HFF-Myc (cell line): Measurements from ENCODE around the gene CGREF1.

Experiments
- DNase-seq: peaks from one replicate; pipeline ENCODE4 v3.0.0-alpha.2; 2011; ENCODE audit warnings: low read depth; ENCODE audit errors: extremely low read depth
- H3K4me3 ChIP-seq: replicated peaks from 2 replicates; pipeline ENCODE4 v1.5.1; 2011; ENCODE audit warnings: low read depth, mild to moderate bottlenecking, control low read depth, low read length
- TF ChIP-seq, protein P1 (sequence below): IDR thresholded peaks from 2 replicates; pipeline ENCODE4 v1.5.1; 2012; ENCODE audit warnings: mild to moderate bottlenecking, low read depth, low read length, control low read depth; ENCODE audit errors: missing control alignments

CGREF1 gene

DNA sequence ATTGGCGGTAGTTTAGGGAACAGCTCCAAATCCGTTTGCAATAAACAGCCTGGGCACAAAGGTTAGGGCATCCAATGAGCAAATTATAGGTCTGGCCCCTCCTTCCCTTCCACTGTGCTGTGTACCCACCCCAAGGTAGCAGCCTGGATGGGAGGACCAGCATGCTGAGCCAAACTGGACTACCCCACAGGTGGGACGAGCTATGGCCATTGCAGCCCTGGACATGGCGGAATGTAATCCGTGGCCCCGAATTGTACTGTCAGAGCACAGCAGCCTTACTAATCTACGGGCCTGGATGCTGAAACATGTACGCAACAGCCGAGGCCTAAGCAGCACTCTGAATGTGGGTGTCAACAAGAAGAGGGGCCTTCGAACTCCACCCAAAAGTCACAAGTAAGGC is 60.7 kb downstream of the CGREF1 start:
- DNase-seq: no peak
- TF ChIP-seq, protein P1, sequence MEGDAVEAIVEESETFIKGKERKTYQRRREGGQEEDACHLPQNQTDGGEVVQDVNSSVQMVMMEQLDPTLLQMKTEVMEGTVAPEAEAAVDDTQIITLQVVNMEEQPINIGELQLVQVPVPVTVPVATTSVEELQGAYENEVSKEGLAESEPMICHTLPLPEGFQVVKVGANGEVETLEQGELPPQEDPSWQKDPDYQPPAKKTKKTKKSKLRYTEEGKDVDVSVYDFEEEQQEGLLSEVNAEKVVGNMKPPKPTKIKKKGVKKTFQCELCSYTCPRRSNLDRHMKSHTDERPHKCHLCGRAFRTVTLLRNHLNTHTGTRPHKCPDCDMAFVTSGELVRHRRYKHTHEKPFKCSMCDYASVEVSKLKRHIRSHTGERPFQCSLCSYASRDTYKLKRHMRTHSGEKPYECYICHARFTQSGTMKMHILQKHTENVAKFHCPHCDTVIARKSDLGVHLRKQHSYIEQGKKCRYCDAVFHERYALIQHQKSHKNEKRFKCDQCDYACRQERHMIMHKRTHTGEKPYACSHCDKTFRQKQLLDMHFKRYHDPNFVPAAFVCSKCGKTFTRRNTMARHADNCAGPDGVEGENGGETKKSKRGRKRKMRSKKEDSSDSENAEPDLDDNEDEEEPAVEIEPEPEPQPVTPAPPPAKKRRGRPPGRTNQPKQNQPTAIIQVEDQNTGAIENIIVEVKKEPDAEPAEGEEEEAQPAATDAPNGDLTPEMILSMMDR: no peak
- no peak overlapping the region for H3K4me3 ChIP-seq

DNA sequence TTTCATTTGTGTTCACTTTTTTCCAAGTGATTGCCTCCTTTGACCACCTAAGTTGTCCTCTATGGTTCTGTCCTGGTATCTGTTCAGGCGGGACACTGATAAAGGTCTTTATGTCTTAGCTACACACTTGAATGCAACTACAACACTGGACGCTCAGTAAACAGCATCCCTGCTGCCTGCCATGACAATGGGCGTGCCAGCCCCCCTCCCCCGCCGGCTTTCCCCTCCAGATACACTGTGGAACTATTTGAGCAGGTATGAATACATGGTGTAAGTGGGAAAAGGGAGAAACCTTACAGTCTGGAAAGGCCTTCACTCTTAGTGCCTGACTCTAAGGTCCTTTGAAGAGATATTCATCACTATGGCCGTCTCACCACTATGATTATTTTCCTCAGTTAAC is 61.7 kb downstream of the CGREF1 start:
- H3K4me3 ChIP-seq: no peak overlapping the region
- no peak for DNase-seq
- TF ChIP-seq, protein P1: no peak

DNA sequence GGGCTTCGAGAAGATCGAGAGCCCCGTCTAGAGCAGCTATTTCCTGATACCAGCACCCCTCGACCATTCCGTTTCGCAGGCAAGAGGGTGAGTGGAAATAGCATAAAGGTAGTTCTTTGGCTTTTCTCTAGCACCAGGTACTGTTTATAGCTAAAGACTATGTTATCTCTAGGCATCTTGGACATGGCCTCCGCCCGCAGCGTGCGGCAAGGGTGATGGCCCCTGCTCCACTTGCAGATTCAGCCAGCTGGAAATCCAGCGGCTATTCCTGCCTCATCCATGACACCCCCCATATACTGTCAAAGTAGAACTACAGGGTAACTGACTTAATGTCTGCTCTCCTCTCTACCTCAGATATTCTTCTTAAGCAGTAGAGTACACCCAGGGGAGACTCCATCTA is 64.2 kb downstream of the CGREF1 start:
- DNase-seq: no peak
- TF ChIP-seq, protein P1: no peak
- no peak overlapping the region for H3K4me3 ChIP-seq

DNA sequence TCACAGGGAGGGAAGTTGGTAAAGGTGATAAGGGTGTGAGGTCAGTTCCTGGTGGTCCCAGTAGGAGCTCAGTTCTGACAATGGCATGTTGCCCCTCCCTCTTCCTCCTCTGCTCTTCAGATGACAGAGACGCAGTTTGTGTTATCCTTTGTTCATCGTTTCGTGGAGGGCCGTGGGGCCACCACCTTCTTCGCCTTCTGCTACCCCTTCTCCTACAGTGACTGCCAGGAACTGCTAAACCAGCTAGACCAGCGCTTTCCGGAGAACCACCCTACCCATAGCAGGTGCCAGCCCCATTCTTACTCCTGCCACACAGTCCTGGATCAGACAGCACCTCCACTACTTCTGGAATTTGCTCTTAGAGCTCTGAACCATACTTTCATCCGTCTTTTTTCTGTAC is 65.2 kb downstream of the CGREF1 start:
- no peak for DNase-seq
- TF ChIP-seq, protein P1: no peak

DNA sequence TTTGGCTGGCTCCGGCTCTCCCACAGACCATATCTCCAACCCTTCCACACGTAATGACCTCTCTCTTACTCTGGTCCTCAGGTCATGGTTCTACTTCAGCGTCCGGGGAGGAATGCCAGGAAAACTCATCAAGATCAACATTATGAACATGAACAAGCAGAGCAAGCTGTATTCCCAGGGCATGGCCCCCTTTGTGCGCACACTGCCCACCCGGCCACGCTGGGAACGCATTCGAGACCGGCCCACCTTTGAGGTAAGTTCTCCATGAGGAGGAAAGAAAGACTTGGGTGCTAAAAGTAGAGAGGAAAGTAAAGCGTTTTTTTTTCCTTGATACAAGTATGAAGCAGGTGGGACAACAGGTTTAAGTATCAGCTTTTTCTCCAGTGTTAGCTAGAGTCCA is 65.6 kb downstream of the CGREF1 start:
- TF ChIP-seq, protein P1: no peak
- H3K4me3 ChIP-seq: no peak overlapping the region
- no peak for DNase-seq

More for the DNA sequence above, 65.2 kb downstream of the CGREF1 start:
- H3K4me3 ChIP-seq: no peak overlapping the region

DNA sequence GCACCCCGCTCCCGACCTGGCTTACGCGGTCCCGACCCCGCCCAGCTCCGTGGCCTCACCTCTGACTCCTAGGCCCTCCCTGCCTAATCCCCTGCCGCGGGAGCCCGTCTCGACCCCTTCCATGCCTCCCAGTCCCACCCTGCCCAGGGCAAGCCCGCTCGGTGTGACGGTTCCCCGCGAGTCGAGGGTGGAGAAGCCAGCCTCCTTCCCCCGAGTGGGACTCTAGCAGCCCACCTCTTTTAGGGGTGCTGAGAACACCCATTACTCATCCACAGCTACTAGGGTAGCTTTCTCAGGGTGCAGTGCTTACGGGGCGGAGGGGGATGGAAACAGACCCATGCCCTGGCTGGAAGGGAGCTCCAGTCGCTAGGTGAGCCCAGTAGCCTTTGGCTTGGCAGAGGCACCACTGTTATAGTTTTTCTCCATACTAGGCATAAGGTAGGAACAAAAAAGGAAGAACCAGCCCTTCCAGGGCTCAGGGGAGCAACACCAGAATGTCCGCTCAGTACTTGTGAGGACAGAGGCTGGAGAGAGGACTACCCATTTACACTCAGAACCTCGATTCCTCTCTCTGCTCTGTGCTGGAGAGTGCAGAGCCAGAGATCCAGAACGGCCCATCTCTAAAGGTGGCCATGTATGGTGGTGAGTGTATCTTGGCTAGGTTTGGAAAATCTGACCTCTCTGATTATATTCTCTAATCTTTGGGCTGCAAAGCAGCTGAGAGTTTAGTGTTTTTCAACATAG is 66.9 kb downstream of the CGREF1 start:
- DNase-seq: no peak
- TF ChIP-seq, protein P1: no peak
- peak overlapping the region; percentile 87 for H3K4me3 ChIP-seq
